D721Med (cell line): ENCODE data around the gene MAP7.

Source experiments
- DNase-seq: peaks from one replicate; pipeline ENCODE4 v3.0.0; 2011; ENCODE audit warnings: low spot score; ENCODE audit not compliant: insufficient read length
- FAIRE-seq: peaks from 2 replicates; lab custom pipeline; 2011; peaks lifted over from hg19 to GRCh38; lab: Jason Lieb, UNC
- CTCF ChIP-seq: IDR thresholded peaks from 2 replicates; pipeline ENCODE4 v1.5.1; 2012; ENCODE audit warnings: mild to moderate bottlenecking, control low read depth; ENCODE audit not compliant: insufficient read depth; ENCODE audit errors: missing control alignments

The MAP7 gene

GRCh38 chr6:136510299-136510698, 39.9 kb downstream of the MAP7 start:
- no peak for FAIRE-seq
- TF ChIP-seq CTCF, result no peak
- no peak for DNase-seq

- no peak for TF ChIP-seq CTCF
- no peak for DNase-seq
- FAIRE-seq, result no peak
Observed at GRCh38 chr6:136508725-136509392, 41.4 kb downstream of the MAP7 start.

- peak; percentile 68 for FAIRE-seq
- TF ChIP-seq CTCF, result no peak
- DNase-seq, result no peak
Observed at GRCh38 chr6:136506124-136506799, 44.0 kb downstream of the MAP7 start.

GRCh38 chr6:136503303-136504029, 46.8 kb downstream of the MAP7 start:
- DNase-seq (no peak), FAIRE-seq (peak; percentile 84)
- TF ChIP-seq CTCF, result no peak

- no peak for DNase-seq
- FAIRE-seq, result no peak
- no peak for TF ChIP-seq CTCF
Observed at GRCh38 chr6:136502786-136503185, 47.4 kb downstream of the MAP7 start.

- FAIRE-seq (no peak), DNase-seq (no peak)
- TF ChIP-seq CTCF, result no peak
Observed at GRCh38 chr6:136501514-136501913, 48.7 kb downstream of the MAP7 start.
